ENCODE results near the gene PAGR1. TPM values are rescaled to one million over a fixed set of nuclear protein-coding genes. Genes with fewer than 3 reads are reported as not detected.

Gene PAGR1
- total and polyA plus RNA-seq, 9 of the 15 experiments (the other 6 are each of a cell fraction or from before 2014, with no cell fraction given), result 1.4 to 58.2 (median 16.8) TPM

DNA sequence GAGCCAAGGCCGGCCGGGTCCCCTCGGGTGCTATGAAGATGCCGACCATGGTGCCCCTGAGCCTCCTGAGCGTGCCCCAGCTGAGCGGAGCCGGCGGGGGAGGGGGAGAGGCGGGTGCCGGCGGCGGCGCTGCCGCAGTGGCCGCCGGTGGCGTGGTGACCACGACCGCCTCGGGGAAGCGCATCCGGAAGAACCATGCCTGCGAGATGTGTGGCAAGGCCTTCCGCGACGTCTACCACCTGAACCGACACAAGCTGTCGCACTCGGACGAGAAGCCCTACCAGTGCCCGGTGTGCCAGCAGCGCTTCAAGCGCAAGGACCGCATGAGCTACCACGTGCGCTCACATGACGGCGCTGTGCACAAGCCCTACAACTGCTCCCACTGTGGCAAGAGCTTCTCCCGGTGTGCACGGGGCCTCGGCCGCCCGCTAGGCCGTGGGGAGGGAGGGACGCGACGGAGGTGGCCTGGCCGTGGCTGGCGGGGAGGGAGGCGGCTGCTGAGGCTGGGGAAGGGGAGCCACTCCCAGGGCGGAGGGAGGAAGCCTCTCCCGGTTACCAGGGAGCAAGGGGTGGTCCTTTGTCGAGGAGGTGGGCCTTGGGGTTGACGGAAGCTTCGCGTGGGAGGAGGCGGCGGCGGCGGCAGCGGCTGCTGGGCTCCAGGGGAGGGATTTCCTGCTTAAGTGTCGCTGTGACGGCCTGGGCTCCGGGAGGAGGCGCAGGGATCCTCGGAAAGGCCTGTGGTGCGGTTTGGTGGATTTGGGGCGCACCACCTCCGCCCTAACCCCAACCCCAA, 8.3 kb upstream of the PAGR1 start (continued):
- TF ChIP-seq DNMT1 (IDR thresholded peaks at IDR 0.05), result no peak
- TF ChIP-seq ZFP30 (CRISPR knock-in tag; IDR thresholded peaks at IDR 0.05; ENCODE audit: borderline replicate concordance), result no peak
- TF ChIP-seq, protein P1, sequence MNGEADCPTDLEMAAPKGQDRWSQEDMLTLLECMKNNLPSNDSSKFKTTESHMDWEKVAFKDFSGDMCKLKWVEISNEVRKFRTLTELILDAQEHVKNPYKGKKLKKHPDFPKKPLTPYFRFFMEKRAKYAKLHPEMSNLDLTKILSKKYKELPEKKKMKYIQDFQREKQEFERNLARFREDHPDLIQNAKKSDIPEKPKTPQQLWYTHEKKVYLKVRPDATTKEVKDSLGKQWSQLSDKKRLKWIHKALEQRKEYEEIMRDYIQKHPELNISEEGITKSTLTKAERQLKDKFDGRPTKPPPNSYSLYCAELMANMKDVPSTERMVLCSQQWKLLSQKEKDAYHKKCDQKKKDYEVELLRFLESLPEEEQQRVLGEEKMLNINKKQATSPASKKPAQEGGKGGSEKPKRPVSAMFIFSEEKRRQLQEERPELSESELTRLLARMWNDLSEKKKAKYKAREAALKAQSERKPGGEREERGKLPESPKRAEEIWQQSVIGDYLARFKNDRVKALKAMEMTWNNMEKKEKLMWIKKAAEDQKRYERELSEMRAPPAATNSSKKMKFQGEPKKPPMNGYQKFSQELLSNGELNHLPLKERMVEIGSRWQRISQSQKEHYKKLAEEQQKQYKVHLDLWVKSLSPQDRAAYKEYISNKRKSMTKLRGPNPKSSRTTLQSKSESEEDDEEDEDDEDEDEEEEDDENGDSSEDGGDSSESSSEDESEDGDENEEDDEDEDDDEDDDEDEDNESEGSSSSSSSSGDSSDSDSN (IDR thresholded peaks at IDR 0.05; ENCODE audit: borderline replicate concordance in 1 of 2, low read depth in 2 of 2, low read length in 2 of 2), result peak; percentile 89 to 96; a peak in 3 of 4 replicates
- TF ChIP-seq STAT5B (CRISPR knock-in tag; IDR thresholded peaks at IDR 0.05), result no peak
- TF ChIP-seq COPS2 (conservative IDR thresholded peaks at IDR 0.05), result no peak
- peak in 1 of 2 experiments; percentile 68; a peak in 1 of 4 replicates for TF ChIP-seq SRF (CRISPR knock-in tag; IDR thresholded peaks at IDR 0.05)
- TF ChIP-seq, protein P2, sequence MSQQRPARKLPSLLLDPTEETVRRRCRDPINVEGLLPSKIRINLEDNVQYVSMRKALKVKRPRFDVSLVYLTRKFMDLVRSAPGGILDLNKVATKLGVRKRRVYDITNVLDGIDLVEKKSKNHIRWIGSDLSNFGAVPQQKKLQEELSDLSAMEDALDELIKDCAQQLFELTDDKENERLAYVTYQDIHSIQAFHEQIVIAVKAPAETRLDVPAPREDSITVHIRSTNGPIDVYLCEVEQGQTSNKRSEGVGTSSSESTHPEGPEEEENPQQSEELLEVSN (IDR thresholded peaks at IDR 0.05; ENCODE audit: borderline replicate concordance in 1 of 2, extremely low read depth in 1 of 2, insufficient read depth in 1 of 2, insufficient read length in 1 of 2, low read depth in 1 of 2, low read length in 1 of 2, poor library complexity in 1 of 2, severe bottlenecking in 1 of 2), result peak; percentile 84 to 95
- peak; percentile 54; the same call in 1 of the 2 replicates for TF ChIP-seq PHF8 (IDR thresholded peaks at IDR 0.05; ENCODE audit: borderline replicate concordance, low read length)
- TF ChIP-seq FOXJ3 (CRISPR knock-in tag; IDR thresholded peaks at IDR 0.05), result no peak
- TF ChIP-seq POLR2G (IDR thresholded peaks at IDR 0.05; ENCODE audit: low read depth, low read length), result peak; percentile 90
- TF ChIP-seq, protein P3, sequence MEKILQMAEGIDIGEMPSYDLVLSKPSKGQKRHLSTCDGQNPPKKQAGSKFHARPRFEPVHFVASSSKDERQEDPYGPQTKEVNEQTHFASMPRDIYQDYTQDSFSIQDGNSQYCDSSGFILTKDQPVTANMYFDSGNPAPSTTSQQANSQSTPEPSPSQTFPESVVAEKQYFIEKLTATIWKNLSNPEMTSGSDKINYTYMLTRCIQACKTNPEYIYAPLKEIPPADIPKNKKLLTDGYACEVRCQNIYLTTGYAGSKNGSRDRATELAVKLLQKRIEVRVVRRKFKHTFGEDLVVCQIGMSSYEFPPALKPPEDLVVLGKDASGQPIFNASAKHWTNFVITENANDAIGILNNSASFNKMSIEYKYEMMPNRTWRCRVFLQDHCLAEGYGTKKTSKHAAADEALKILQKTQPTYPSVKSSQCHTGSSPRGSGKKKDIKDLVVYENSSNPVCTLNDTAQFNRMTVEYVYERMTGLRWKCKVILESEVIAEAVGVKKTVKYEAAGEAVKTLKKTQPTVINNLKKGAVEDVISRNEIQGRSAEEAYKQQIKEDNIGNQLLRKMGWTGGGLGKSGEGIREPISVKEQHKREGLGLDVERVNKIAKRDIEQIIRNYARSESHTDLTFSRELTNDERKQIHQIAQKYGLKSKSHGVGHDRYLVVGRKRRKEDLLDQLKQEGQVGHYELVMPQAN (IDR thresholded peaks at IDR 0.05; ENCODE audit: borderline replicate concordance), result peak; percentile 89
- TF ChIP-seq, protein P4, sequence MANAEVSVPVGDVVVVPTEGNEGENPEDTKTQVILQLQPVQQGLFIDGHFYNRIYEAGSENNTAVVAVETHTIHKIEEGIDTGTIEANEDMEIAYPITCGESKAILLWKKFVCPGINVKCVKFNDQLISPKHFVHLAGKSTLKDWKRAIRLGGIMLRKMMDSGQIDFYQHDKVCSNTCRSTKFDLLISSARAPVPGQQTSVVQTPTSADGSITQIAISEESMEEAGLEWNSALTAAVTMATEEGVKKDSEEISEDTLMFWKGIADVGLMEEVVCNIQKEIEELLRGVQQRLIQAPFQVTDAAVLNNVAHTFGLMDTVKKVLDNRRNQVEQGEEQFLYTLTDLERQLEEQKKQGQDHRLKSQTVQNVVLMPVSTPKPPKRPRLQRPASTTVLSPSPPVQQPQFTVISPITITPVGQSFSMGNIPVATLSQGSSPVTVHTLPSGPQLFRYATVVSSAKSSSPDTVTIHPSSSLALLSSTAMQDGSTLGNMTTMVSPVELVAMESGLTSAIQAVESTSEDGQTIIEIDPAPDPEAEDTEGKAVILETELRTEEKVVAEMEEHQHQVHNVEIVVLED (CRISPR knock-in tag; IDR thresholded peaks at IDR 0.05), result 0 out of 2 replicates have a peak, but pooled peaks have one; percentile 8
- no peak for TF ChIP-seq U2AF1 (optimal IDR thresholded peaks at IDR 0.05; ENCODE audit: low read depth, low read length)
- TF ChIP-seq, protein P5, sequence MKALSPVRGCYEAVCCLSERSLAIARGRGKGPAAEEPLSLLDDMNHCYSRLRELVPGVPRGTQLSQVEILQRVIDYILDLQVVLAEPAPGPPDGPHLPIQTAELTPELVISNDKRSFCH (CRISPR knock-in tag; IDR thresholded peaks at IDR 0.05), result no peak
- TF ChIP-seq, protein P5 (tag; IDR thresholded peaks at IDR 0.05), result peak; percentile 67; the same call in 1 of the 2 replicates
- no peak for TF ChIP-seq NELFE (IDR thresholded peaks at IDR 0.05; ENCODE audit: insufficient read depth, insufficient read length)
- TF ChIP-seq POLR2A (conservative IDR thresholded peaks at IDR 0.05), result peak; percentile 83
- TF ChIP-seq SREBF2 (CRISPR knock-in tag; IDR thresholded peaks at IDR 0.05), result no peak

All from K562 (cell line).